AG04449 (cell line): Measurements from ENCODE around the gene TRAP1.

ENCODE experiments used
- CTCF ChIA-PET: fragments of 350-600 bp; formaldehyde crosslinking; extraction: SDS; loops from one replicate; lab custom pipeline; 2021; ENCODE audit warnings: antibody characterized with exemption; lab: Yijun Ruan, JAX
- POLR2A ChIA-PET: fragments of 400-600, 350-600 bp; formaldehyde crosslinking; extraction: SDS; loops from one replicate; lab custom pipeline; 2020; ENCODE audit warnings: antibody characterized with exemption, inconsistent platforms; lab: Yijun Ruan, JAX
- DNase-seq: peaks from one replicate; pipeline ENCODE4 v3.0.0-alpha.2; 2010; ENCODE audit warnings: low read depth, low spot score
- H3K4me3 ChIP-seq: 2 replicates; pipeline ENCODE4 v1.5.1; 2011; ENCODE audit warnings: low read depth, mild to moderate bottlenecking, control low read depth, low read length
- CTCF ChIP-seq: IDR thresholded peaks from one replicate; pipeline ENCODE4 v1.5.1; 2011; ENCODE audit warnings: mild to moderate bottlenecking, moderate library complexity, low read length, control low read depth, inconsistent platforms; ENCODE audit not compliant: insufficient read depth; ENCODE audit errors: missing control alignments

TRAP1 gene

GRCh38 chr16:3640207-3640606, 77.1 kb downstream of the TRAP1 start:
- ChIA-PET POLR2A (no interaction called here), CTCF (interaction anchor here (0.8 to 1.3 kb wide), 2 partner anchors 10 to 14 kb away, joined by 3 read pairs; no protein-coding TSS in a partner anchor)
- H3K4me3 ChIP-seq = no peak overlapping the region
- DNase-seq = no peak
- TF ChIP-seq CTCF = no peak

- ChIA-PET CTCF (interaction anchor here (0.8 to 1.3 kb wide), 2 partner anchors 11 to 15 kb away, joined by 3 read pairs; no protein-coding TSS in a partner anchor), POLR2A (no interaction called here)
- TF ChIP-seq CTCF = no peak
- no peak overlapping the region for H3K4me3 ChIP-seq
- DNase-seq = no peak
Measured at GRCh38 chr16:3638916-3639644, 78.2 kb downstream of the TRAP1 start.

- H3K4me3 ChIP-seq = no peak overlapping the region
- ChIA-PET POLR2A (no interaction called here), CTCF (no interaction called here)
- DNase-seq = no peak
- TF ChIP-seq CTCF = no peak
Measured at GRCh38 chr16:3637371-3637923, 79.9 kb downstream of the TRAP1 start.

- H3K4me3 ChIP-seq = no peak overlapping the region
- POLR2A ChIA-PET = no interaction called here
Measured at GRCh38 chr16:3625911-3626732, 91.2 kb downstream of the TRAP1 start.

DNA sequence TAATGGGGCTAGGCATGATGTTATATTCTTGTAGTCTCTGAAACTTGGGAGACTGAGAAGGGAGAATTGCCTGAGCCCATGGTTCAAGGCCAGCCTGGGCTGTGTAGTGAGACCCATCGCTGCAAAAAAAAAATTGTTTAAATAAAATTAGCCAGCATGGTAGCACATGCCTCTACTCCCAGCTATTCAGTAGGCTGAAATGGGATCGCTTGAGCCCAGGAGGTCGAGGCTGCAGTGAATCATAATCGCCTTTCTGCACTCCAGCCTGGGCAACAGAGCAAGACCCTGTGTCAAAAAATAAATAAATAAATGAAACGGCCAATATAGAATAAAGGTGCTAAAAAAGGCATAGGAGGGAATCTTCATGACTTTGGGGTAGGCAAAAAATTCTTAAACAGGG, 92.0 kb downstream of the TRAP1 start:
- ChIA-PET POLR2A (no interaction called here), CTCF (no interaction called here)
- DNase-seq = no peak
- H3K4me3 ChIP-seq = no peak overlapping the region
- TF ChIP-seq CTCF = no peak

More at GRCh38 chr16:3625911-3626732, 91.2 kb downstream of the TRAP1 start:
- TF ChIP-seq CTCF = no peak
- CTCF ChIA-PET = interaction anchor here (1.2 kb wide), 1 partner anchor 10 kb away, joined by 5 read pairs; no protein-coding TSS in a partner anchor
- no peak for DNase-seq
